CD4-positive, alpha-beta memory T cell (primary cell): ENCODE results near the gene TALDO1. TPM values are rescaled to one million over a fixed set of nuclear protein-coding genes. Genes with fewer than 3 reads are reported as not detected.

Experiments
- CTCF ChIA-PET: fragments of 350-600 bp; sonication (Branson Sonifier 250); formaldehyde crosslinking; loops from one replicate; lab custom pipeline; 2021; ENCODE audit warnings: inconsistent platforms; ENCODE audit not compliant: partially characterized antibody; lab: Charles Lee
- POLR2A ChIA-PET: fragments of 350-600 bp; sonication (Branson Sonifier 250); formaldehyde crosslinking; loops from one replicate; lab custom pipeline; 2021; ENCODE audit not compliant: partially characterized antibody; lab: Charles Lee
- DNase-seq, 5 donors: peaks; one replicate each; pipeline versions ENCODE4 v3.0.0 to v3.0.0-alpha.2; 2020 to 2022; ENCODE audit warnings: mixed read lengths in 1 of 5
- H3K27ac ChIP-seq: one replicate; pipeline ENCODE4 v1.7.0; 2013; ENCODE audit warnings: low read depth, low read length
- H3K27me3 ChIP-seq: 2 replicates; pipeline ENCODE4 v1.7.0; 2013; ENCODE audit warnings: mild to moderate bottlenecking, low read length, moderate library complexity; ENCODE audit not compliant: insufficient read depth
- H3K36me3 ChIP-seq: 2 replicates; pipeline ENCODE4 v1.7.0; 2013; ENCODE audit warnings: mild to moderate bottlenecking, low read length, moderate library complexity; ENCODE audit not compliant: insufficient read depth
- H3K4me1 ChIP-seq: 2 replicates; pipeline ENCODE4 v1.7.0; 2013; ENCODE audit warnings: mild to moderate bottlenecking, low read length, moderate library complexity; ENCODE audit not compliant: insufficient read depth
- H3K4me3 ChIP-seq, 2 donors: one replicate each; pipeline ENCODE4 v1.7.0; 2013; ENCODE audit warnings: low read length in 2 of 2, mild to moderate bottlenecking in 1 of 2
- H3K9me3 ChIP-seq, 2 donors: one replicate each; pipeline ENCODE4 v1.7.0; 2013; ENCODE audit warnings: low read length in 2 of 2, control low read depth in 1 of 2; ENCODE audit not compliant: control insufficient read depth in 1 of 2
- H3K27ac Mint-ChIP-seq, 7 donors: one replicate each; pipeline ENCODE4 v1.8.0; 2020 to 2021; ENCODE audit warnings: mixed read lengths in 7 of 7, mild to moderate bottlenecking in 6 of 7, inconsistent platforms in 3 of 7, moderate library complexity in 3 of 7
- H3K27me3 Mint-ChIP-seq, 2 donors: one replicate each; pipeline ENCODE4 v1.8.0; 2020 to 2021; ENCODE audit warnings: mixed read lengths in 2 of 2
- H3K36me3 Mint-ChIP-seq, 2 donors: one replicate each; pipeline ENCODE4 v1.8.0; 2020 to 2021; ENCODE audit warnings: mixed read lengths in 2 of 2, inconsistent platforms in 1 of 2, mild to moderate bottlenecking in 1 of 2
- H3K4me1 Mint-ChIP-seq, 4 donors: one replicate each; pipeline ENCODE4 v1.8.0; 2020 to 2021; ENCODE audit warnings: mixed read lengths in 4 of 4, mild to moderate bottlenecking in 1 of 4
- H3K4me3 Mint-ChIP-seq, 8 donors: one replicate each; pipeline ENCODE4 v1.8.0; 2020 to 2021; ENCODE audit warnings: mixed read lengths in 8 of 8, mild to moderate bottlenecking in 7 of 8, moderate library complexity in 6 of 8, inconsistent platforms in 3 of 8
- H3K9me3 Mint-ChIP-seq, 8 donors: one replicate each; pipeline ENCODE4 v1.8.0; 2020 to 2021; ENCODE audit warnings: mixed read lengths in 8 of 8, mild to moderate bottlenecking in 5 of 8, inconsistent platforms in 3 of 8, moderate library complexity in 1 of 8
- intact Hi-C: fragments of 100-400 bp; cut with micrococcal nuclease; formaldehyde crosslinking; loops from one replicate; pipeline ENCODE4 v1.15.1; 2023
- polyA plus RNA-seq, 2 donors: library from polyadenylated mRNA; unstranded; fragments of 300-500 nt; fragmentation: Illumina TruSeq; gene quantifications; one replicate each; pipeline ENCODE4 v1.2.3, GENCODE V29; 2021
- total RNA-seq, 2 experiments: library from RNA; stranded (reverse); gene quantifications; one replicate each; pipeline ENCODE4 v1.2.3, GENCODE V29; 2021

Gene TALDO1
- total and polyA plus RNA-seq, 4 experiments from 2014 or later: 80.4 to 244 (median 132) TPM

- no peaks in the 10 kb centered on the region for H3K36me3 ChIP-seq
- no peaks in the 10 kb centered on the region for H3K9me3 ChIP-seq
- Mint-ChIP-seq H3K9me3 (no peaks in the 10 kb centered on the region), H3K4me1 (peaks cover 0 to 6% (median 2%) of the 10 kb centered on the region in 4 donors), H3K36me3 (peaks cover 0 to 6% of the 10 kb centered on the region in 2 donors), H3K27ac (no peak overlapping the region), H3K27me3 (no peaks in the 10 kb centered on the region), H3K4me3 (no peak overlapping the region)
- H3K4me3 ChIP-seq: no peak overlapping the region
- intact Hi-C loops: no loop called here
- ChIA-PET CTCF (no interaction called here), POLR2A (interaction anchor here (2.7 kb wide), 1 partner anchor 9 kb away, joined by 13 read pairs; no protein-coding TSS in a partner anchor)
- H3K4me1 ChIP-seq: peaks cover 5% of the 10 kb centered on the region
- DNase-seq: no peak
- no peak overlapping the region for H3K27ac ChIP-seq
- peaks cover 4% of the 10 kb centered on the region for H3K27me3 ChIP-seq
Measured at GRCh38 chr11:787084-787675, 39.9 kb downstream of the TALDO1 start.

- ChIA-PET CTCF (no interaction called here), POLR2A (no interaction called here)
- Histone ChIP-seq H3K27me3 (peaks cover 4% of the 10 kb centered on the region), H3K36me3 (no peaks in the 10 kb centered on the region), H3K4me3 (no peak overlapping the region), H3K27ac (no peak overlapping the region), H3K4me1 (peaks cover 5% of the 10 kb centered on the region), H3K9me3 (no peaks in the 10 kb centered on the region)
- DNase-seq: no peak
- intact Hi-C loops: no loop called here
- Mint-ChIP-seq H3K27ac (peak overlapping the region in 1 of 7 donors; percentile 18), H3K9me3 (no peaks in the 10 kb centered on the region), H3K36me3 (peaks cover 0 to 6% of the 10 kb centered on the region in 2 donors), H3K27me3 (no peaks in the 10 kb centered on the region), H3K4me1 (peaks cover 0 to 6% (median 2%) of the 10 kb centered on the region in 4 donors), H3K4me3 (no peak overlapping the region)
Measured at GRCh38 chr11:788009-788640, 40.9 kb downstream of the TALDO1 start.

- Histone ChIP-seq H3K27ac (no peak overlapping the region), H3K9me3 (no peaks in the 10 kb centered on the region), H3K4me1 (peaks cover 5% of the 10 kb centered on the region), H3K4me3 (no peak overlapping the region), H3K36me3 (peaks cover 6% of the 10 kb centered on the region), H3K27me3 (peaks cover 4% of the 10 kb centered on the region)
- Mint-ChIP-seq H3K4me1 (peaks cover 0 to 6% (median 2%) of the 10 kb centered on the region in 4 donors), H3K27ac (no peak overlapping the region), H3K4me3 (peak overlapping the region in 1 of 8 donors; percentile 53), H3K36me3 (peaks cover 0 to 6% of the 10 kb centered on the region in 2 donors), H3K27me3 (no peaks in the 10 kb centered on the region), H3K9me3 (peaks cover 0 to 1% (median 0%) of the 10 kb centered on the region in 8 donors)
- ChIA-PET CTCF (no interaction called here), POLR2A (interaction anchor here (1.5 kb wide), 1 partner anchor 15 kb away, joined by 4 read pairs; no protein-coding TSS in a partner anchor)
- intact Hi-C loops: no loop called here
- no peak for DNase-seq
Measured at GRCh38 chr11:788953-789940, 42.0 kb downstream of the TALDO1 start.

- peaks cover 10% of the 10 kb centered on the region for H3K4me1 ChIP-seq
- Mint-ChIP-seq H3K36me3 (peaks cover 0 to 5% of the 10 kb centered on the region in 2 donors), H3K4me1 (peaks cover under 1 to 6% (median 2%) of the 10 kb centered on the region in 4 donors), H3K27ac (no peak within 1 kb of the TSS), H3K9me3 (peaks cover 0 to 1% (median 0%) of the 10 kb centered on the region in 8 donors), H3K27me3 (no peaks in the 10 kb centered on the region), H3K4me3 (peak within 1 kb of the TSS in 1 of 8 donors; percentile 53)
- peaks cover 4% of the 10 kb centered on the region for H3K27me3 ChIP-seq
- H3K4me3 ChIP-seq: no peak within 1 kb of the TSS
- intact Hi-C loops: no loop called here
- DNase-seq: no peak
- peaks cover 12% of the 10 kb centered on the region for H3K36me3 ChIP-seq
- ChIA-PET POLR2A (interaction anchor here (1.5 kb wide), 1 partner anchor 14 kb away, joined by 4 read pairs; no protein-coding TSS in a partner anchor), CTCF (no interaction called here)
- H3K9me3 ChIP-seq: no peaks in the 10 kb centered on the region
- no peak within 1 kb of the TSS for H3K27ac ChIP-seq
Measured at GRCh38 chr11:789943-790342, 42.7 kb downstream of the TALDO1 start, which contains the start of gene CEND1. Gene CEND1 (minus strand): TSS chr11:790090. CDS start chr11:788576, 1,514 bp downstream.

GRCh38 chr11:790721-791564 is 43.7 kb downstream of the TALDO1 start:
- Mint-ChIP-seq H3K4me1 (peaks cover 2 to 5% (median 3%) of the 10 kb centered on the region in 4 donors), H3K36me3 (peaks cover 0 to 6% of the 10 kb centered on the region in 2 donors), H3K9me3 (peaks cover 0 to 1% (median 0%) of the 10 kb centered on the region in 8 donors), H3K27me3 (no peaks in the 10 kb centered on the region), H3K4me3 (peak overlapping the region in 1 of 8 donors; percentile 25), H3K27ac (no peak overlapping the region)
- POLR2A ChIA-PET: interaction anchor here (1.5 kb wide), 1 partner anchor 13 kb away, joined by 4 read pairs; no protein-coding TSS in a partner anchor
- H3K36me3 ChIP-seq: peaks cover 12% of the 10 kb centered on the region
- CTCF ChIA-PET: no interaction called here
- no peak for DNase-seq
- no peak overlapping the region for H3K4me3 ChIP-seq
- no peaks in the 10 kb centered on the region for H3K9me3 ChIP-seq
- intact Hi-C loops: no loop called here
- H3K4me1 ChIP-seq: peaks cover 20% of the 10 kb centered on the region
- peaks cover 4% of the 10 kb centered on the region for H3K27me3 ChIP-seq
- H3K27ac ChIP-seq: no peak overlapping the region

GRCh38 chr11:791658-792534 is 44.6 kb downstream of the TALDO1 start:
- POLR2A ChIA-PET: no interaction called here
- H3K9me3 Mint-ChIP-seq: peaks cover 0 to 1% (median 0%) of the 10 kb centered on the region in 8 donors
- H3K27ac Mint-ChIP-seq: no peak overlapping the region
- no peaks in the 10 kb centered on the region for H3K27me3 Mint-ChIP-seq
- H3K4me1 Mint-ChIP-seq: peaks cover 2 to 12% (median 9%) of the 10 kb centered on the region in 4 donors
- Histone ChIP-seq H3K27me3 (peaks cover 4% of the 10 kb centered on the region), H3K27ac (no peak overlapping the region), H3K9me3 (no peaks in the 10 kb centered on the region), H3K36me3 (peaks cover 12% of the 10 kb centered on the region), H3K4me1 (peaks cover 27% of the 10 kb centered on the region), H3K4me3 (no peak overlapping the region)
- H3K36me3 Mint-ChIP-seq: peaks cover 0 to 9% of the 10 kb centered on the region in 2 donors
- H3K4me3 Mint-ChIP-seq: no peak overlapping the region
- CTCF ChIA-PET: interaction anchor here (1.5 kb wide), 1 partner anchor 9 kb away, joined by 6 read pairs; no protein-coding TSS in a partner anchor
- intact Hi-C loops: no loop called here
- DNase-seq: no peak
